ENCODE results near the gene SPIC.
A peak's percentile ranks its signal among the peaks of the same experiment; 100 is the strongest.

The SPIC gene

GRCh38 chr12:101485021-101485420 is 9.9 kb downstream of the SPIC start:
- Histone ChIP-seq H3K4me2 (ENCODE audit: low read length) (no peak overlapping the region), H4K20me1 (ENCODE audit: control insufficient read depth, insufficient read depth, low read depth, low read length) (no peaks in the 10 kb centered on the region), H3K27me3 (ENCODE audit: control insufficient read depth, low read length) (no peaks in the 10 kb centered on the region), H3K4me1 (ENCODE audit: control insufficient read depth, low read length) (no peaks in the 10 kb centered on the region), H3K9me3 (ENCODE audit: control insufficient read depth, insufficient read depth, low read length) (no peaks in the 10 kb centered on the region), H3K9me2 (replicated peaks; ENCODE audit: control insufficient read depth, low read length) (no peaks in the 10 kb centered on the region), H3K4me3 (ENCODE audit: low read length) (no peak overlapping the region), H3K36me3 (ENCODE audit: control insufficient read depth, low read length) (no peaks in the 10 kb centered on the region), H3F3A (ENCODE audit: control insufficient read depth, insufficient read depth) (no peaks in the 10 kb centered on the region; the same call in 1 of the 2 replicates), H3K79me2 (ENCODE audit: control insufficient read depth, low read length) (no peaks in the 10 kb centered on the region), H3K27ac (ENCODE audit: low read depth, low read length) (no peak overlapping the region)
- TF ChIP-seq CTCF (IDR thresholded peaks at IDR 0.05; ENCODE audit: low read depth, low read length, poor library complexity, severe bottlenecking), result no peak
- no peak for TF ChIP-seq EZH2phosphoT487 (IDR thresholded peaks at IDR 0.05; ENCODE audit: borderline replicate concordance, low read length)

GRCh38 chr12:101488469-101488868 is 13.3 kb downstream of the SPIC start:
- no peaks in the 10 kb centered on the region for H3K27me3 ChIP-seq (ENCODE audit: control insufficient read depth, low read length)
- no peaks in the 10 kb centered on the region; the same call in 1 of the 2 replicates for H3F3A ChIP-seq (ENCODE audit: control insufficient read depth, insufficient read depth)
- no peaks in the 10 kb centered on the region for H3K9me3 ChIP-seq (ENCODE audit: control insufficient read depth, insufficient read depth, low read length)
- H3K4me3 ChIP-seq (ENCODE audit: low read length), result no peak overlapping the region
- H3K9me2 ChIP-seq (replicated peaks; ENCODE audit: control insufficient read depth, low read length), result no peaks in the 10 kb centered on the region
- TF ChIP-seq CTCF (IDR thresholded peaks at IDR 0.05; ENCODE audit: low read depth, low read length, poor library complexity, severe bottlenecking) (no peak), EZH2phosphoT487 (IDR thresholded peaks at IDR 0.05; ENCODE audit: borderline replicate concordance, low read length) (no peak)
- no peak overlapping the region for H3K4me2 ChIP-seq (ENCODE audit: low read length)
- H3K27ac ChIP-seq (ENCODE audit: low read depth, low read length), result no peak overlapping the region
- no peaks in the 10 kb centered on the region for H3K36me3 ChIP-seq (ENCODE audit: control insufficient read depth, low read length)
- H4K20me1 ChIP-seq (ENCODE audit: control insufficient read depth, insufficient read depth, low read depth, low read length), result no peaks in the 10 kb centered on the region
- peaks cover 6% of the 10 kb centered on the region for H3K4me1 ChIP-seq (ENCODE audit: control insufficient read depth, low read length)
- H3K79me2 ChIP-seq (ENCODE audit: control insufficient read depth, low read length), result no peaks in the 10 kb centered on the region

- H3K27me3 ChIP-seq (ENCODE audit: control insufficient read depth, low read length), result no peaks in the 10 kb centered on the region
- H3K9me3 ChIP-seq (ENCODE audit: control insufficient read depth, insufficient read depth, low read length), result no peaks in the 10 kb centered on the region
- H3K4me1 ChIP-seq (ENCODE audit: control insufficient read depth, low read length), result peaks cover 8% of the 10 kb centered on the region
- TF ChIP-seq EZH2phosphoT487 (IDR thresholded peaks at IDR 0.05; ENCODE audit: borderline replicate concordance, low read length) (no peak), CTCF (IDR thresholded peaks at IDR 0.05; ENCODE audit: low read depth, low read length, poor library complexity, severe bottlenecking) (peak; percentile 61)
- no peaks in the 10 kb centered on the region for H3K9me2 ChIP-seq (replicated peaks; ENCODE audit: control insufficient read depth, low read length)
- no peak overlapping the region for H3K27ac ChIP-seq (ENCODE audit: low read depth, low read length)
- H3K4me3 ChIP-seq (ENCODE audit: low read length), result no peak overlapping the region
- H3F3A ChIP-seq (ENCODE audit: control insufficient read depth, insufficient read depth), result no peaks in the 10 kb centered on the region
- H4K20me1 ChIP-seq (ENCODE audit: control insufficient read depth, insufficient read depth, low read depth, low read length), result no peaks in the 10 kb centered on the region
- H3K79me2 ChIP-seq (ENCODE audit: control insufficient read depth, low read length), result no peaks in the 10 kb centered on the region
- H3K36me3 ChIP-seq (ENCODE audit: control insufficient read depth, low read length), result no peaks in the 10 kb centered on the region
- no peak overlapping the region for H3K4me2 ChIP-seq (ENCODE audit: low read length)
Measured at GRCh38 chr12:101490286-101490920, 15.3 kb downstream of the SPIC start.

All from DOHH2 (cell line).